Astrocyte (in vitro differentiated cells and primary cell): ENCODE results near the gene PARP8. TPM values are rescaled to one million over a fixed set of nuclear protein-coding genes. Genes with fewer than 3 reads are reported as not detected.

Experiments used
- DNase-seq: peaks from one replicate; pipeline ENCODE4 v3.0.0-alpha.2; 2010; ENCODE audit warnings: low read depth
- FAIRE-seq: peaks from 2 replicates; lab custom pipeline; 2011; peaks lifted over from hg19 to GRCh38; lab: Jason Lieb, UNC
- H2AFZ ChIP-seq: 2 replicates; pipeline ENCODE4 v1.6.0; 2012; ENCODE audit warnings: low read depth, low read length, inconsistent platforms
- H3K27ac ChIP-seq: 2 replicates; pipeline ENCODE4 v1.5.1; 2011; ENCODE audit warnings: low read depth, low read length, inconsistent platforms
- H3K27me3 ChIP-seq: 2 replicates; pipeline ENCODE4 v1.6.0; 2011; ENCODE audit warnings: low read length, inconsistent platforms; ENCODE audit not compliant: insufficient read depth
- H3K36me3 ChIP-seq: 2 replicates; pipeline ENCODE4 v1.5.1; 2011; ENCODE audit warnings: low read length, inconsistent platforms; ENCODE audit not compliant: insufficient read depth
- H3K4me1 ChIP-seq: 2 replicates; pipeline ENCODE4 v1.5.1; 2011; ENCODE audit warnings: low read length, inconsistent platforms; ENCODE audit not compliant: insufficient read depth
- H3K4me2 ChIP-seq: 2 replicates; pipeline ENCODE4 v1.6.0; 2012; ENCODE audit warnings: low read length, inconsistent platforms
- H3K4me3 ChIP-seq: 2 replicates; pipeline ENCODE4 v1.5.1; 2011; ENCODE audit warnings: low read depth, mild to moderate bottlenecking, low read length, inconsistent platforms; ENCODE audit not compliant: insufficient read depth
- H3K79me2 ChIP-seq: 2 replicates; pipeline ENCODE4 v1.6.0; 2012; ENCODE audit warnings: mild to moderate bottlenecking, low read length, inconsistent platforms; ENCODE audit not compliant: insufficient read depth
- H3K9ac ChIP-seq: 2 replicates; pipeline ENCODE4 v1.6.0; 2012; ENCODE audit warnings: mild to moderate bottlenecking, low read length, inconsistent platforms
- H3K9me3 ChIP-seq: 2 replicates; pipeline ENCODE4 v1.5.1; 2012; ENCODE audit warnings: low read depth, mild to moderate bottlenecking, low read length, inconsistent platforms; ENCODE audit not compliant: insufficient read depth
- H4K20me1 ChIP-seq: 2 replicates; pipeline ENCODE4 v1.6.0; 2012; ENCODE audit warnings: low read length, inconsistent platforms; ENCODE audit not compliant: insufficient read depth
- H3K27ac Mint-ChIP-seq: one replicate; pipeline ENCODE4 v1.8.0; 2021; ENCODE audit warnings: mild to moderate bottlenecking, mixed read lengths; ENCODE audit not compliant: unreplicated experiment
- H3K27me3 Mint-ChIP-seq: one replicate; pipeline ENCODE4 v1.8.0; 2021; ENCODE audit warnings: low read depth, mixed read lengths; ENCODE audit not compliant: unreplicated experiment
- H3K36me3 Mint-ChIP-seq: one replicate; pipeline ENCODE4 v1.8.0; 2021; ENCODE audit warnings: low read depth, mixed read lengths; ENCODE audit not compliant: unreplicated experiment
- H3K4me1 Mint-ChIP-seq: one replicate; pipeline ENCODE4 v1.8.0; 2021; ENCODE audit warnings: low read depth, mixed read lengths; ENCODE audit not compliant: unreplicated experiment
- H3K4me3 Mint-ChIP-seq: one replicate; pipeline ENCODE4 v1.8.0; 2021; ENCODE audit warnings: mild to moderate bottlenecking, moderate library complexity, mixed read lengths; ENCODE audit not compliant: unreplicated experiment
- H3K9me3 Mint-ChIP-seq: one replicate; pipeline ENCODE4 v1.8.0; 2021; ENCODE audit warnings: mild to moderate bottlenecking, mixed read lengths; ENCODE audit not compliant: unreplicated experiment
- EZH2 ChIP-seq: IDR thresholded peaks from 2 replicates; pipeline ENCODE4 v1.6.1; 2012; ENCODE audit warnings: mild to moderate bottlenecking, low read length, inconsistent platforms; ENCODE audit not compliant: insufficient read depth
- total RNA-seq: library from RNA; stranded (reverse); gene quantifications from 2 replicates; pipeline ENCODE4 v1.2.1, GENCODE V29; 2021
- TF ChIP-seq, protein P1 (sequence below): IDR thresholded peaks from 2 replicates; pipeline ENCODE4 v1.5.1; 2011; ENCODE audit warnings: low read depth, mild to moderate bottlenecking, inconsistent platforms, low read length, moderate library complexity; ENCODE audit not compliant: insufficient read depth

PARP8 gene
- total RNA-seq, 1 donor from 2014 or later, result 36.1 TPM

- Histone ChIP-seq H3K79me2 (no peaks in the 10 kb centered on the region), H3K27me3 (no peaks in the 10 kb centered on the region), H3K4me3 (no peak overlapping the region), H4K20me1 (no peaks in the 10 kb centered on the region), H3K9me3 (no peaks in the 10 kb centered on the region), H3K4me2 (no peak overlapping the region), H3K27ac (no peak overlapping the region), H3K9ac (no peak overlapping the region), H3K36me3 (no peaks in the 10 kb centered on the region), H2AFZ (no peak overlapping the region), H3K4me1 (no peaks in the 10 kb centered on the region)
- DNase-seq, result no peak
- Mint-ChIP-seq H3K27me3 (no peaks in the 10 kb centered on the region), H3K27ac (no peak overlapping the region), H3K9me3 (no peaks in the 10 kb centered on the region), H3K4me3 (no peak overlapping the region), H3K36me3 (peaks cover 2% of the 10 kb centered on the region), H3K4me1 (no peaks in the 10 kb centered on the region)
- TF ChIP-seq, protein P1, sequence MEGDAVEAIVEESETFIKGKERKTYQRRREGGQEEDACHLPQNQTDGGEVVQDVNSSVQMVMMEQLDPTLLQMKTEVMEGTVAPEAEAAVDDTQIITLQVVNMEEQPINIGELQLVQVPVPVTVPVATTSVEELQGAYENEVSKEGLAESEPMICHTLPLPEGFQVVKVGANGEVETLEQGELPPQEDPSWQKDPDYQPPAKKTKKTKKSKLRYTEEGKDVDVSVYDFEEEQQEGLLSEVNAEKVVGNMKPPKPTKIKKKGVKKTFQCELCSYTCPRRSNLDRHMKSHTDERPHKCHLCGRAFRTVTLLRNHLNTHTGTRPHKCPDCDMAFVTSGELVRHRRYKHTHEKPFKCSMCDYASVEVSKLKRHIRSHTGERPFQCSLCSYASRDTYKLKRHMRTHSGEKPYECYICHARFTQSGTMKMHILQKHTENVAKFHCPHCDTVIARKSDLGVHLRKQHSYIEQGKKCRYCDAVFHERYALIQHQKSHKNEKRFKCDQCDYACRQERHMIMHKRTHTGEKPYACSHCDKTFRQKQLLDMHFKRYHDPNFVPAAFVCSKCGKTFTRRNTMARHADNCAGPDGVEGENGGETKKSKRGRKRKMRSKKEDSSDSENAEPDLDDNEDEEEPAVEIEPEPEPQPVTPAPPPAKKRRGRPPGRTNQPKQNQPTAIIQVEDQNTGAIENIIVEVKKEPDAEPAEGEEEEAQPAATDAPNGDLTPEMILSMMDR, result no peak
- TF ChIP-seq EZH2, result no peak
- FAIRE-seq, result no peak
These were observed 169.9 kb downstream of the PARP8 start for GRCh38 chr5:50836356-50836755.

DNA sequence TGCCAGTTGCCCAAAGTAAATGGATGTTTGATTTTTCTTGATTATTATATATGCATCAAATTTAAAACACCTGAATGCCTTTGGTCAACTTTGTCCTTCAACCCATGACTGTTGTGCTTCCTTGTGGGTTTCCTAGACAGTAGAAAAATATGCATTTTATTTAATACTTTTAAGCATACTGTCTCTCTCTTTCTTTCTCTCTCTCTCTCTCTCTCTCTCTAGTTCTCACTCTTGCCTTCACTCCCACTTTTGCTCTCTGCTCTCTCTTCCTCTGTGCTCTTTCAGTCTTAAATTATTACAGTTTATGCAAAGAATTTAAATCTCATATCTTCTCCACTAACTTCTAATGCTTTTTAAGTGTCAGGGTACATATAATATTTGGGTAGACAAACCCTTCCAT, 173.0 kb downstream of the PARP8 start:
- H3K27me3 ChIP-seq, result no peaks in the 10 kb centered on the region
- TF ChIP-seq, protein P1, result no peak
- no peak overlapping the region for H3K9ac ChIP-seq
- Mint-ChIP-seq H3K4me1 (no peaks in the 10 kb centered on the region), H3K36me3 (peaks cover 2% of the 10 kb centered on the region), H3K9me3 (no peaks in the 10 kb centered on the region), H3K27me3 (no peaks in the 10 kb centered on the region), H3K27ac (no peak overlapping the region), H3K4me3 (no peak overlapping the region)
- H3K4me3 ChIP-seq, result no peak overlapping the region
- DNase-seq (no peak), FAIRE-seq (no peak)
- H3K4me1 ChIP-seq, result no peaks in the 10 kb centered on the region
- H3K27ac ChIP-seq, result no peak overlapping the region
- H2AFZ ChIP-seq, result no peak overlapping the region
- no peaks in the 10 kb centered on the region for H3K9me3 ChIP-seq
- H3K79me2 ChIP-seq, result no peaks in the 10 kb centered on the region
- H3K36me3 ChIP-seq, result no peaks in the 10 kb centered on the region
- H4K20me1 ChIP-seq, result no peaks in the 10 kb centered on the region
- no peak overlapping the region for H3K4me2 ChIP-seq

- no peaks in the 10 kb centered on the region for H3K79me2 ChIP-seq
- H3K9ac ChIP-seq, result no peak overlapping the region
- H3K27ac Mint-ChIP-seq, result no peak overlapping the region
- peaks cover 2% of the 10 kb centered on the region for H3K36me3 Mint-ChIP-seq
- no peaks in the 10 kb centered on the region for H3K27me3 ChIP-seq
- H3K4me3 Mint-ChIP-seq, result no peak overlapping the region
- TF ChIP-seq, protein P1, result no peak
- no peak for TF ChIP-seq EZH2
- no peak for FAIRE-seq
- DNase-seq, result no peak
- no peak overlapping the region for H2AFZ ChIP-seq
- no peaks in the 10 kb centered on the region for H3K36me3 ChIP-seq
- H3K27ac ChIP-seq, result no peak overlapping the region
- H3K4me1 Mint-ChIP-seq, result no peaks in the 10 kb centered on the region
- H3K27me3 Mint-ChIP-seq, result no peaks in the 10 kb centered on the region
- no peaks in the 10 kb centered on the region for H4K20me1 ChIP-seq
- no peaks in the 10 kb centered on the region for H3K4me1 ChIP-seq
- H3K4me2 ChIP-seq, result no peak overlapping the region
- no peaks in the 10 kb centered on the region for H3K9me3 ChIP-seq
- H3K4me3 ChIP-seq, result no peak overlapping the region
- no peaks in the 10 kb centered on the region for H3K9me3 Mint-ChIP-seq
These were observed 176.7 kb downstream of the PARP8 start for GRCh38 chr5:50843091-50843490.
